Activated naive CD4-positive, alpha-beta T cell treated with anti-CD3 and anti-CD28 coated beads, Interleukin-2, amount 50 U/mL, for 16 hours (primary cell): ENCODE results near the gene NTSR2.

ENCODE experiments used
- DNase-seq: peaks from one replicate; pipeline ENCODE4 v3.0.0-alpha.2; 2020

NTSR2 gene

GRCh38 chr2:11621410-11621809 lies 48.6 kb downstream of the NTSR2 start:
- no peak for DNase-seq

GRCh38 chr2:11618708-11619062 lies 51.3 kb downstream of the NTSR2 start:
- no peak for DNase-seq

DNA sequence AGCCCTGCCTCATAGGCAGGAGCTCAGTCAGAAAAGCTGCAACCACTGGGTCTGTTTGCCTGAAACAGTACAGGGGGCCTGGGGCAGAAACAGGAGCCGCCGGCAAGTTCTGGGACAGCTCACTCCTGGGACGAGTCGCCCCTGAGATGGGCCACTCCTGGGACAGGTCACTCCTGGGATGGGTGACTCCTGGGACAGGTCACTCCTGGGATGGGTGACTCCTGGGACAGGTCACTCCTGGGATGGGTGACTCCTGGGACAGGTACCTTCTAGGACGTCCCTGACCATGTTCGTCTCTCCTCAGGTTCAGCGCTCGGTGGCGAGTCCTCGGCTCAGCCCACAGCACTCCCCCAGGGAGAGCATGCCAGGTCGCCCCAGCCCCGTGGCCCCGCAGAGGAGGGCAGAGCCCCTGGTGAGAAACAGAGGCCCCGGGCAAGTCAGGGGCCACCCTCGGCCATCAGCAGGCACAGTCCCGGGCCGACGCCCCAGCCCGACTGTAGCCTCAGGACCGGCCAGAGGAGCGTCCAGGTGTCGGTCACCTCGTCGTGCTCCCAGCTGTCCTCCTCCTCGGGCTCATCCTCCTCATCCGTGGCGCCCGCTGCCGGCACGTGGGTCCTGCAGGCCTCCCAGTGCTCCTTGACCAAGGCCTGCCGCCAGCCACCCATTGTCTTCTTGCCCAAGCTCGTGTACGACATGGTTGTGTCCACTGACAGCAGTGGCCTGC lies 51.8 kb downstream of the NTSR2 start:
- no peak for DNase-seq

DNA sequence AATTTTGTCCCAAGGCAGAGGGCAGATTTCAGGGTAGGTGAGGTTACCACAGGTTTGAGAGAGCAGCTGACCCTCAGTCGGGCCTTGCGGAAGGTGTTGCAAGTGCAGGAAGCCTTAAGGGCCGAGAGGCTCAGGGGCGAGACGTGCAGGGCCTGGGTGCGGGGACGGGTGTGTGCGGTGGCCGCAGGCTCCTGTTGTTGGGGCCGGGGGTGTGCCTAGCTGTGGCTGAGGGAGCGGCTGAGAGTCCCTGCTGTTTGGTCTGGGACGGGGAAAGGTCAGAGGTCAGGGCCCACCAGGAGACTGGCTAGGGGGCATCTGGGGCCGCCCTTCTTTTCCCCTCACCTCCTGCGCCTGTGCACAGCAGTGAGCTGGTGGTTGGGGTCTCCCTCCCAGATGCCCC lies 52.5 kb downstream of the NTSR2 start:
- no peak for DNase-seq

GRCh38 chr2:11616851-11617415 lies 53.1 kb downstream of the NTSR2 start:
- no peak for DNase-seq

DNA sequence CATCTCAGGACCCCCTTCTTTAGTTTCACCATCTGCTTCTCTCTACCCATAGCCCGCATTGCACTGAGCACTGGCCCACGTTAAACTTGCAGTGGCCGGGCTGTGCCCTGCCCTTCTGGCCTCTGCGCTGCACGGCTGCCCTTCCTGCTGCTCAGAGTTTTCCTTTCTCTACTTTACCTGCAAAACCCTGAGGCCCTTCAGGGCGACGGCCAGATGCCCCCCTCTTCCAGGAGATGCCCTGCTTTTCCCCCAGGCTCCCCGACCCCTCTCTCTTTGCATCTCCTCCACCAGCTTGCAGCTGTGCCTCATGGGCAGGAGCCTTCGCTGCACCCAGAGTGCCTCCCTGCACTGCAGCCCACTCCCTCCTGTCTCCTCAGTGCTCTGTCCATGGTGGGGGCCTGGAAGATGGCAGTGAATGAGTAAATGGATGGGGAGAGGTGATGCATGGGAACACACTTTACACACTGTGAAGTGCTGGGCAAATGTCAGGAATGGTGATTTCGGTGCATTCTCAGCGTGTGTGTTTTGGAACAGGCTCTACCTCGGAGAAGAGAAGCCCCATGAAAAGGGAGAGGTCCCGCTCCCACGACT lies 53.8 kb downstream of the NTSR2 start:
- no peak for DNase-seq

DNA sequence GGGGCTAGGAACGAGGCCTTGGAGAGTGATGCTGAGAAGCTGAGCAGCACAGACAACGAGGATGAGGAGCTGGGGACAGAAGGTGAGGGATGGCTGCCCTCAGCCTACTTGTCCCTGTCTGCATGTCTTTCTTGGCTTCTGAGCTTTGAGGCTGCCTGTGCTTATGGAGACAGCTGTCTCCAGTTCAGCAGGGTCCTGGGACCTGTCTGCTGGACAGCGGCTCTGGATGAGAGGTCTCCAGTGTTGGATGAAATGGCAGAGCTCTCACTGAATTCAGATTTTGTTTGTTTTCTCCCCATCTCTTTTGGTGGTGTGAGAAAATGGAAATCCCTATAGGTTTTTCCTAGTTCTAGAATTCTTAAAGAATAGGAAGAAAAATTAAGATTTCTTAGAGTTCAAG lies 54.8 kb downstream of the NTSR2 start:
- no peak for DNase-seq

- DNase-seq = no peak
These were observed 56.7 kb downstream of the NTSR2 start for GRCh38 chr2:11613297-11613696.

DNA sequence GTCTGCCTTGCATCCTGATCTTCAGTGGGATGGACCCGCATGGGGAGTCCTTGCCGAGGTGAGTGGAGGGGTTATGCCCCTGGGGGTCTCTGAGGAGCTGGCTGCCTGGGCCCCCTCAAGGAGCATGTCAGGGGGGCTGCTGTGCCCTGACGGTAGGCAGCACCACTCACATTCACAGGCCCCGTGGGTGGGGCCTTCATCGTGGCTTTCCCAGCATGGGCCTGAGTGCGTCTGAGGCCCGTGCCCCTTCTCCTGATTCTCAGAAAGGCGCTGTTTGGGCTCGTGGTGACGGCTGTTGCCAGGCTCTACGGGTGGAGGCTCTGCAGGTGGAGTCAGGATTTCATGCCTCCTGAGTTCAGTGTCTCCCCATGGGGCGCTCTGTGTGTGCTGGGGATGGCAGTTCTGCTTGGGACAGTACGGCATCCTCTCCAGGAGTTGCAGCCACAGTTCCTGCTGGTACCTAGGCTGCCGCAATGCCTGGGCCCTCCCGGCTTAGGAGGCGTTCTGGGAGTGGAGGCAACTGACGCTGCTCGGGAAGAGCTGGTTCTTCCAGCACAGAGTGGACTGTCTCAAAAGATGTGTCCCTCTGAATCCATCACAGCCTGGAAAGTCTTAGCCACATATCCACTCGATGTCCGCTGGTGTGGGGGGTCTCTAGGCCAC lies 57.3 kb downstream of the NTSR2 start:
- DNase-seq = no peak

GRCh38 chr2:11611251-11611650 lies 58.7 kb downstream of the NTSR2 start:
- DNase-seq = no peak

DNA sequence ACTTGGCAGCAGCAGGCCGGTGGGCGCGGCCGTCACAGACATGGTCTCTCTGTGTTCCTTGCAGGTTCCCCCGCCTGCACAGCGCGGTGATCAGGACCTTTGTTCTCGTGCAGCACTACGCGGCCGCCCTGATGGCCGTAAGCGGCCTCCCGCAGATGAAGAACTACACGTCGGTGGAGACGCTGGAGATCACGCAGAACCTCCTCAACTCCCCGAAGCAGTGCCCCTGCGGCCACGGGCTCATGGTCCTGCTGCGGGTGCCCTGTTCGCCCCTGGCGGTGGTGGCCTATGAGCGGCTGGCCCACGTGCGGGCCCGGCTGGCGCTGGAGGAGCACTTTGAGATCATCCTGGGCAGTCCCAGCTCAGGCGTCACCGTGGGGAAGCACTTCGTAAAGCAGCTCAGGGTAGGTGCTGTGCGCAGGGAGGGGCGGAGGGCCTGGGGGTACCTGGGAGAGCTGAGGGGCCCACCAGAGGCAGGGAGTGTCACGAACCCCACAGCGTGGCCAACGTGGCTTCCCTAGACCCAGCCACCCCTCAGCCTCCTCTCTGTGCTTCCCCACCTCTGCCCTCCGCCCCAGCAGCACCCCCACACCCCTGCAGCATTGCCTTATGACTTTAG lies 59.3 kb downstream of the NTSR2 start:
- no peak for DNase-seq
